Activated T-cell treated with anti-CD3 and anti-CD28 coated beads for 1 hour (primary cell): ENCODE results near the gene FRAS1.
"Not testable (repeated sequence)": the region's sequence is repeated elsewhere in the genome, so short reads cannot be mapped to it uniquely, and the experiment has no call there.

Experiments
- DNase-seq: peaks from one replicate; pipeline ENCODE4 v3.0.0-alpha.2; 2020; ENCODE audit warnings: low read depth

FRAS1 gene

DNA sequence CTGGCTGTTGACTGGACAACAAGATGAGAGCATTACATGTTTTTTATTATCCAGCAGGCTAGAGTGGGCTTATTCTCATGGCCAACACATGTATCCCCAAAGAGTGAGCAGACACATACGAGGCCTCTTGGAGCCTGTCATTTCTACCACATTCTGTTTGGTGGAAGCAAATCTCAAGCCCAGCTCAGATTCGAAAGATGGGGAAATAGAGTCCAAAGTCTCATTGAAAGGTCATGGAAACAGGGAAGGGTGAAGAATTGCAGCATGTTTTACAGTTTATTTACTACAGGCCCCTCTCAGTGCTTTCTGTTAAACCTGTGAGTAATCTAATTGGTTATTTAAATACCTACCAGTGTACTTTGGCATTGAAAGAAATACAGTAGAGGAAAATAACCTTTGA is 108.6 kb downstream of the FRAS1 start:
- DNase-seq = no peak

GRCh38 chr4:78166622-78167021 is 109.5 kb downstream of the FRAS1 start:
- DNase-seq = no peak

DNA sequence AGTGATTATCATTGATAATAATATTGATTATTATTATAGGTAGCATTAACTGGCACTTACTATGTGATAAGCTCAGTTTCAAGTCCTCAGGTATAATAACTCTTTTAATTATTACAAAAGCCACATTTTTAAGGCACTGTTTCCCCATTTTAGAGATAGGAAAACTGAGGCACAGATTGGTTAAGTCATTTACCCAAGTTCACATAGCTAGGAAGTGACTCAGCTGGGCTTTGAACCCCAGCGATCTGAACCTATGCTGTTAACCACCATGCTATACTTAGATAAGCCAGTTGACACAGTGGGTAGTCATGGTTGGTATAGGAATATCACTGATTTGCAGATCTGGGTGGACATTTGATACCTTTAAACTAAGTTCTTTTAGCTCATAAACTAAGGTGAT is 110.4 kb downstream of the FRAS1 start:
- DNase-seq = no peak

GRCh38 chr4:78168029-78168428 is 110.9 kb downstream of the FRAS1 start:
- no peak for DNase-seq

DNA sequence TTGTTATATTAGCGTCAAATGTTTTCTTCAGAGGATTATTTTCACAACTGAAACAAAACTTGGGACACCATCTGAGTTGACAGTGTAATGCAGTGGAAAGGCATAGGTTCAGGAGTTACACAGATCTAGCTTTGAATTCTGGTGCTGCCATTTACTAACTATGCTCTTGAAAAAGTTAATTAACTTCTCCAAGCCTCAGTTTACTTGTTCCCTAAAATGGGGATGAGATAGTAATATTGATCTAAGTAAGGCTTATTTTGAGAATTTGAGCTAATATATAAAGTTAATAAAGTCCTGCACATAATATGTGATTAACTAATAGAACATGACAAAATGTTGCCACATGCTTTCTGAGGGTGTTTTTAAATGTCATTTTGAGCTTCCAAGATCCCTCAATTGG is 112.6 kb downstream of the FRAS1 start:
- no peak for DNase-seq

DNA sequence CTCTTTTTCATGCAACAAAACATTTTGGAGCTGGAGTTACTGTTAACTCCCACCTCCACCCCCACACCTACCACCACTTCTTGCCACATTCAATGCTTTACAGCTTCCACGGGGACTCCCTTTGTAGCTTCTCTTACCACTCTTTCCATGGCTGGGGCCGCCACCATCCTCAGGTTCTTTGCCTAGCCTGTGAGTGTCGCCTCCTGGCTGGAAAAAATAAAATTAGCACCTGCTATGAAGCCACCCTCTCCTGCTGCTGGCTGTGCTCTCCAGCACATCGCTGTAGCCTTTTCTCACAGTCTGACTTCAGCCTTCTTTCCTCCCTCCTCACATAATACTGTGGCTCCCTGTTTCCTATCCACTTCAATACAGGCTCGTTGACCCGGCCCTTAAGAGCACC is 114.4 kb downstream of the FRAS1 start:
- DNase-seq = no peak

- DNase-seq = no peak
Measured at GRCh38 chr4:78174891-78175290, 117.8 kb downstream of the FRAS1 start.

DNA sequence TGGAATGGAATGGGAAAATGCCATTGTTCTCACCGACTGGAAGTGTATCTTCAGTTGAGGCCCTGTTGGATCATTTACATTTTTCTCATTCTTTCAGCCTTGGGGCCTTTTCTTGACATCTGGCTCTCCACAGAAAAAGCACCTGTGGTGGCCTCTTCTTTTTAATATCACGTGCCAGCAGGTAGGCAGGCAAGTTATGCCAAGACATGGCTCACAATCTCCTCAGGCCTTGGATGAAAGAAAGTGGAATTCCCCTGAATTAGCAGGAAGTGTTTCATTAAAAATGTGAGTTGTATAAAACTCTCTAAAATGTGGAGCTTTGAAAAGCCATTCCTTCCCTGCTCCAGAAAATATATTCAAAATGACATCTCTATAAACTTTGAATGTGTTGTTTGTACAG is 122.1 kb downstream of the FRAS1 start:
- no peak for DNase-seq

DNA sequence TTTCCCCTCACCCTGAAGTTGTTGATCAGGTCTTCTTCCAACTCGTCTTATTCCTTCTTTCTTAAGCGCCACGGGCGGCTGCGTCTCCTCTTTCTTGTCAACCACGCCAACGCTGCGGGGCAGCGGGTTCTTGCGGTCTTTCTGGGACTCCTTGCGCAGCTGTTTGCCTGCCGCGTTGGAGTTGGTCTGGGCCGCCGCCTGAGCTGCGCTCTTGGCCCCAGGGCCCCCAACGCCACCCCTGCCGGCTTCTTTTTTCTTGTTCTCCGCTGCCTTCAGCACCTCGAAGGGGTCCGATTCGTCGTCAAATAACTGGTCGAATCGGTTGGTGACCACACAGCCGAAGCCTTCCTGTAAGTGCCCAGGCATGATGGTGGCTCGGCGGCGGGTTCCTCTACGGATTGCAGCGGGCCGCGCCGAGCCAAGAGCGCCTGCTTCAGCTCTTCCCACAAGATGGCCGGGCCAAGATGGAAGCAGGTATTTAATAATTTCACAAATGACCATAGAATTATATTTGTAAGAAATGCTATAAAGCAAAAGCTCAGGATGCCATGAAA is 124.6 kb downstream of the FRAS1 start:
- not testable (repeated sequence) for DNase-seq

DNA sequence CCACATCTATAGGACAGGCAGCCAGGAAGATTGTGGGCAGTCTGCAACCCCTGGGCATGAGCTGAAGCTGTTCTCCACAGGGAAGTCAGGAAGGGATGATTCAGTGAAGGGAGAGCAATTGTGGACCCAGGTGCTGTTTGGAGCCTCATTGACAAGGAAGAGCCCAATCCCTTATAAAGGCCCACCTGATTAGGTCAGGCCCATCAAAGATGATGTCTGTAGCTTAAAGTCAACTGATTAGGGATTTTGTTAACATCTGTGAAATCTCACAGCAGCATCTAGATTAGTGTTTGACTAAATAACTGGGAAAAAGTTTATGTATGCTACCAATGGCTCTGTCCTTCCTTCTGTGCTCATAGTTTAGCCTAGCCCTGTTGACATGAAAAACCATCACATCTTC is 127.5 kb downstream of the FRAS1 start:
- DNase-seq = no peak

- DNase-seq = no peak
Measured at GRCh38 chr4:78185117-78185516, 128.0 kb downstream of the FRAS1 start.

- no peak for DNase-seq
Measured at GRCh38 chr4:78186597-78187543, 129.7 kb downstream of the FRAS1 start.

- DNase-seq = no peak
Measured at GRCh38 chr4:78190068-78190467, 132.9 kb downstream of the FRAS1 start.

- DNase-seq = no peak
Measured at GRCh38 chr4:78190595-78190994, 133.5 kb downstream of the FRAS1 start.

DNA sequence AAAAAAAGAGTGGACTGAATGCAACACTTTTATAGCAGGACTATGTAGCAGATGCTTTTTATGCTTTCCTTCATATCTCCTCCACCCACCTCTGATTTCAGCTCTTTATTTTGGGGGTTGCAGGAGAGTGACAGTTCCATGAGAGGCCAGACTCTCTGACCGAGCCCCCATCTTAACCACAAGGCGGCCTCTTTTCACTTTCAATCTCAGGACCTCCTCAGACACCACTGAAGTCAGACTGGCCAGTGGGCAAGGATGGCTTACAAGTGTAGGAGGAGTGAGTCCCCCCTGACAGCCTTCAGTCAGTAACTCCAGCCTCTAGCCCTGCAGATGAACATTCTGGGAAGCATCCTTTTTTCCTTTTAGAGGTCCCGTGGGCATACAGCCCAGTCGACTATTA is 140.8 kb downstream of the FRAS1 start:
- no peak for DNase-seq

GRCh38 chr4:78199984-78200383 is 142.9 kb downstream of the FRAS1 start:
- DNase-seq = no peak

DNA sequence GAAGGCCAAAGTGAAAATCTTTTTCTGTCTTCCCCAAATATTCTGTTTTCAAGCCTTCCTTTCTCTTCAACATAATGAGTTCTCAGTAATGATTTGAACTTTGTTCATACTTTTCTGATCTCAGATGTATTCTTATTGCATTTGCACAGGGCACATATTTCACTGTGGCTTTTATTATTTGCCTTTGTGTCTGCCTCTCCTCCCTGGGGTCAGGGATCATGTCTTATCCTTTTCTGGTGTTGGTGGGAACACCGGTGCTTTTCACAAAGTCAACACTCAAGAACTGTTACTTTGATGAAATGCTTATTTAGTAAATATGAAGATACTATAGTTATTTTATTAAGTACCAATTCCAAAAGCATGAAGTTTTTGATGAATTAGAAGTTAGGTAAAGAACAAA is 143.8 kb downstream of the FRAS1 start:
- no peak for DNase-seq

GRCh38 chr4:78204176-78204575 is 147.1 kb downstream of the FRAS1 start:
- no peak for DNase-seq

DNA sequence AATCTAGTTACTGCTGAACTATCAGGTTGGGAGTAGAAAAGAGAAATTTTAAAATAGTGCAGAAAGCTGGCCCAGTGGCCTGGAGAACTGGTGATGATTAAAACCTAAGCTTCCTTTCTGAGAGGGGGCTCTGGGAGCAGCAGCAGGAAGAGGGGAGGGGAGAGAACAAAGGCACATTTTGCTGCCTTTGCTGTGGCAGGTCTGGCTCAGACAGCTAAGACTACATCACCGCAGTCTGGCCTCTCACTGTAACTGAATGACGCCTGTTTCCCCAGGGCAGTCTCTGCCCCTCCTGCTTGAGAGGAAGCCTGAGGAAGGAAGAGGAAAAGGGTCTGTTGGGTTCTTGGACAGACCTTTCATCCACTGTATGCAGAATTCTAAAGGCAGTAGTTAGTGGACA is 148.5 kb downstream of the FRAS1 start:
- no peak for DNase-seq

DNA sequence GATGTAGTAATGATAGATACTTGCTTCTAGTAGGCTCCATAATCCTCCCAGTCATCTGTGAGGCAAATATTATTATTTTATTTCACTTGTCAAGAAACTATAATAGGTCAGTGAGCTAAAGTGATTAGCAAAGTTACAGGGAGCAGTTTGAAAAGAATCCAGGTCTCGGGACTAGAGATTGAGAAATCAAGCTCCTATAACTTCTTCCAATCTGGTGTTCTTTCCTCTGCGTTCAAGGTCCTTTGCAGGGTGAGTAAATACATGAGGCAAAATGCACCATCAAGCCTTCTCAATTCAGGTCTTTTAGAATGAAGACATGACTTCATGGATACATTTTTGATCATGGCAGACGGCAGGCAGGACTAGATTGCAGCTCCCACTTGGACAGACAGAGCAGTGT is 150.4 kb downstream of the FRAS1 start:
- no peak for DNase-seq

DNA sequence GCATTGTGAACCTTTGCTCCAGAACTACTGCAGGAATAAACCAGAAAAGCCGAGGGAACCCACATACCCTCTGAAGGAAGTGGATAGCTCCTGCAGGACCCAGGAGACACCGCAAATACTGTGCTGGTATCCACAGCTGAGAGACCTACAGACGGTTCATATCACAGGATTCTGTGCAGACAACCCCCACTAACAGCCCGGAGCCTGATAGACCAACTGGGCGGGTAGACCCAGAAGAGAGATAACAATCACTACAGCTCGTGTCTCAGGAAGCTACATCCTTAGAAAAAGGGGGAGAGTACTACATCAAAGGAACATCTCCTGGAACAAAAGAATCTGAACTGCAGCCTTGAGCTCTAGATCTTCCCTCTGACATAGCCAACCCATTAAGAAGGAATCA is 150.8 kb downstream of the FRAS1 start:
- DNase-seq = no peak

DNA sequence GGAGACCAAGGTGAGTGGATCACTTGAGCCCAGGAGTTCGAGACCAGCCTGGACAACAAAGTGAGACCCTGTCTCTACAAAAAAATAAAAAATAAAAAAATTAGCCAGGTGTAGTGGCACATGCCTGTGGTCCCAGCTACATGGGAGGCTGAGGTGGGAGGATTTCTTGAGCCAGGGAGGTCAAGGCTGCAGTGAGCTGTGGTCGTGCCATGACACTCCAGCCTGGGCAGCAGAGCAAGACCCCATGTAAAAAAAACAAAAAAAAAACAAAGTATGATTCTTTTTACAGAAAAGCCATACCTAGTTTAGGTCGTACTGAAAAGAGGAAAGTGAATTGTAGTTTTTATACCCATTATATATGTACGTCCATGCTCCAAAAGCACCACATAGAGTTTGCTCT is 151.8 kb downstream of the FRAS1 start:
- DNase-seq = not testable (repeated sequence)

DNA sequence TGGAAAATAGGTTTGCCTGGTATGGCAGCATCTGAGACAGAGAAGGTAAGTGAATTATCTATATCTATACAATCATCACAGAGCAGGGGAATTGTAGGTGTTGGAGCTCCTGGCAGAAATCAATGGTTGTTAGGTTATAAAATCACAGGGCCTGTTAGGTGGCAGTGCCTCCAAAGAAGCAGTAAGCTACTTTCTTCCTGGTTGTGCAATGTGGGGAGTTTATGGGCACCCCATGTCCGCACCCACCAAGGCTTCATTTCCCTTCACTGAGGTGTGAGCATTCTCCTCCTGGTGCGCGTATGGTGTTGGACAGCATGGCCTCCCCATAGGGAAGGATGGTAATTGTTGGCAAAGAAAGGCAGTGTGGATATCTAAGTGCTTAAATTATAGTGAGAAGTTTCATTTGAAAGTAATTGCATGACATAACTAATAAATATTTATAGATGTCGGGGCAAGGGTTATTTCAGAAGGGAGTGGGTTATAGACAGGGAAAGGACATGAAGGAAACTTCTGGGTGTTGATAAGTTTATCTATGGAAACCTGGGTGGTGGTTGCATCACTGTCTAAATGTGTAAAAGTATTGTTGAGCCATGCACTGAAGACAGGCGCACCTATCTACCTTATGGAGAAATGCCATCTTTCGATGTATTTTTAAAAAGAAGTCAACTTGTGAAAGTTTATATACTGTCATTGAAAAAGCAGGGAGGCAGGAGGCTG is 153.7 kb downstream of the FRAS1 start:
- no peak for DNase-seq
